NCI-H446 treated with DMSO at 0.1 percent for 48 hours (cell line): ENCODE measurements around the gene TEX48.

Experiments
- DNase-seq: peaks from one replicate; lab custom pipeline; 2025; lab: John Stamatoyannopoulos, UW

TEX48 gene, protein sequence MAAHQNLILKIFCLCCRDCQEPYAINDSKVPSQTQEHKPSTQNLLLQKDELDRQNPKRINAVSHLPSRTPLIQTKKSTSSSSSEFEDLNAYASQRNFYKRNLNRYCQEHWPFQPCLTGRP

DNA sequence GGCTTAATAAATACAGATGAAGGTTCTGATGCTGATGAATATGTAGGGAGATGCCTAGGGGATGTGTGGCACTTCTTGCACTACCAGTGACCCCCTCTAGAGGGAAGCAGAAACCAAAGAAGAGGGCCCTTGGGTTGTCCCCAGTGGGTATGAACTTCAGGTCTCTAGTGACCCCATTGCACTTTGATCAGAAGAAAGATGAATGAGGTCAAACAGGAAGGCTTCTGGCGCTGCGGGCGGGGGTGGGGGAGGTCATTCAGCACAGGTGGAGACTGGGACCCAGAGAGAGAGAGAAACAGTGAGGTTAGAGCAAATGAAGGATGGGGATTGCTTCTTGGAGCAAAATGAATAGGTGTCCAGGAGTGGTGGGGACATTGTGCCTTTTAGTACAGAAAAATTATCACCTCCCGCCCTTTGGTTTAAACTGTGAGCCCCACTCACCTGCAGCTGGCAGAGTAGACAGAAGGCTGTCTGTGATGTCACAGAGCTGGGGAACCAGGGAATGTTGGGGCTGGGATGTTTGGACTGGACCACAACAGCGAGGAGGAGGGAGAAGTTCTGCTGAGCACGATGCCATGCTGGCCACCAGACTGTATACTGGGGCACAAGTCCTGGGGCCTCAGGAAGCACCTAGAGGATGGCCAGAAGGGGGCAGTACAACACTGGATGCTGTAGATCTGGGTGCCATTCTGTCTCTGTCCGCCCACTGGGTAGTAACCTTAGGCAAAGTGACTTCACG is at the start of gene TEX48:
TEX48 (minus strand) TSS at position 599 of the 739 bp plus-strand sequence. CDS start 10,469 bp downstream, outside the sequence.
- DNase-seq, result no peak

DNA sequence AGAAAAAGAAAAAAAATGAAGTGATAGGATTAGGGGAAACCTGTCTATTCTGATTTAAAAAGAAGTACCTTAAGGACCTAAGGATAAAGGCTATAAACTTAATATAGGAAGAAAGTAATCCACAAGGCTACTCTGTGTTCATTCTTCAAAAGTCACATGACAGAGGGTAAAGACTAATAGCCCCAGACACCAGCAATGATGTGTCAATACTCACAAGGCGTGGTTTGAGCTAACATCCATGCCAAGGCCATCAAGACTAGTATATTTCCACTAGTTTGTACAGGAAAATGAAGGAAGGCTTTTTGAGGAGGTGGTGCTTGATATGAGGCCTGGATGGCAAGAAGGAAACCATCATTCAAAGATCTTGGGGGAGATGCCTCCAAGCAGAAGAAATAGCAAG is 49.7 kb upstream of the TEX48 start:
- no peak for DNase-seq

DNA sequence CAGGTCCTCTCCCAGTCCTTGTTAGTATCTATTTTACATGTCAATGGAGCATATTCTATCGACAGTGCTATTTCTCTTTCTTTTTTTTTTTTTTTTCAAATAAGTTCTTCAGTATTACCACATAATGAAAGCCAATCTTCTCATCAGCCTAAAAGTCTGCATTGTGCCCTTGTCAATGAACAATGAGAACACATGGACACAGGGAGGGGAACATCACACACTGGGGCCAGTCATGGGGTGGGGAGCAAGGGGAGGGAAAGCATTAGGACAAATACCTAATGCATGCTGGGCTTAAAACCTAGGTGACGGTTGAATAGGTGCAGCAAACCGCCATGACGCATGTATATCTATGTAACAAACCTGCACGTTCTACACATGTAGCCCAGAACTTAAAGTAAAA is 47.7 kb upstream of the TEX48 start:
- no peak for DNase-seq

DNA sequence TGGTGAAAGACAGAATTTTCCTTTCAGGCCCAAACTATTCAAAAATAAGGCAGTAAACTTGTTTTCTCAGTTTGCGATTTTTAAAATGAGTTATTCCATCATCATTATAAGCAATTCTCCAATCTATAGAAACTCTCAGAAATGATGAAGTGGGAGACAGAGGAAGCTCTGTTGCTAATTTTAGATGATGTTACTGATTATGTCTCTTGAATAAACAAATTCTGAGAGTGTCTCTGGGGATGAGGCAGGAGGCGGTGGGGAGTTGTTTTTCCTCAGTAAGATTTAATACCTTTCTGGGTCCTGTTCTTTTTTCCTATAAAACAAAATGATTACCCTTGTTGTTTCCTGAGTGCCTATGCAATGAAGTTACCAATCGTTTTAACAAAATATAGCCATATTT is 43.9 kb upstream of the TEX48 start:
- no peak for DNase-seq

DNA sequence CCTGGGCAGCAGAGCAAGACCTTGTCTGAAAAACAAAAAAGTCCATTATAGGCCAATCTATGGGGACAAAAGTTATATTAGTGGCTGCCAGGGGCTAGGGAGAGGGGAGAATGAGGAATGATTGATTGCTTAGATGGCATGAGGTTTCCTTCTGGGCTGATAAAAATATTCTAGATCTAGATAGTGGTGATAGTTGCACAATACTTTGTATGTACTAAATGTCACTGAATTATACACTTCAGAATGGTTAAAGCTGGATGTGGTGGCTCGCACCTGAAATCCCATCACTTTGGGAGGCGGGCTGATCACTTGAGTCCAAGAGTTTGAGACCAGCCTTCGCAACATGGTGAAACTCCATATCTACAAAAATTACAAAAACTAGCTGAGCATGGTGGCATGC is 42.8 kb upstream of the TEX48 start:
- no peak for DNase-seq

DNA sequence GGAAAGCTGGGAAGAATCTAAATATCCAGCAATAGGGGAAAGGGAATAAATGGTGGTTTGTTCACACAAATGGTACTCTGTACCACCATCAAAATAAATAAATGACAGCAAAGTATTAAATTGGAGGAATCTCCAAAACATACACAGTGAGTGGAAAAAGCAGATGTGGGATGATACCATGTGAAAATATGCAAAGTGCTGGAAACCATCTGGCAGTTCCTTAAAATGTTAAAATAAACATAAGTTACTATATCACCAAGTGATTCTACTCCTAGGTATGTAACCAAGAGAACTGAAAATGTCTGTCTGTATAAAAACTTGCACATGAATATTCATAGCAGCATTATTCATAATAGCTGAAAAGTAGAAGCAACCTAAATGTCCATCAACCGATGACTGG is 41.9 kb upstream of the TEX48 start:
- DNase-seq, result no peak

DNA sequence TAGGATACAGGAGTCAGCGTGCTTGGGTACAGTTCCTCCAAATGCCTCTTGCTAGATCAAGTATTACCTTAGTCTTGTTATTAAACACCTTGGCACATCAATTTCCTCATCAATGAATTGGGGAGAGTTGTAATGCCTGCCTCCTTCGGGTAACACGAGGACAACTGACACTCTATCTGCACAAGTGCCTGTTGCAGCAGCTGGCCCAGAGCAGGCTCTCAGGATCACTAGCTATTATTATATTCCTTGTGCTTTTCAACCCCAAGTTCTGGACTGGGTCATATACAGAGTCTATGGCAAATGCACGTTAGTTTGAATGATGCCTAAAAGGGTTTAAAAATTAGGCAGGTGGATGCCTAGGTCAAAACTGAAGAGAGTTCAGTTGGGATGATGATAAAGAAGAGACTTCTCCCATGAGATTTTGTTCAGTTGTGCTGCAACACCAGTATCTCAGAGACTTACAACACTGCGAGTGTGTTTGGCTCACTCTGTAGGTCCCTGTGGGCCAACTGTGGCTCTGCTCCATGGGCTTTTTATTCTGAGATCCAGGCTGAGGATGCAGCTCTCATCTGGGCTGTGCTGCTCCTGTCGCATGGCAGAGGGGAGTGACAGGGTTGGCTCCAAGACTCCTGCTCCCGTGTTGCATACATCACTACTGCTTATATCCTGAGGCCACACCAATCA is 41.1 kb upstream of the TEX48 start:
- no peak for DNase-seq

DNA sequence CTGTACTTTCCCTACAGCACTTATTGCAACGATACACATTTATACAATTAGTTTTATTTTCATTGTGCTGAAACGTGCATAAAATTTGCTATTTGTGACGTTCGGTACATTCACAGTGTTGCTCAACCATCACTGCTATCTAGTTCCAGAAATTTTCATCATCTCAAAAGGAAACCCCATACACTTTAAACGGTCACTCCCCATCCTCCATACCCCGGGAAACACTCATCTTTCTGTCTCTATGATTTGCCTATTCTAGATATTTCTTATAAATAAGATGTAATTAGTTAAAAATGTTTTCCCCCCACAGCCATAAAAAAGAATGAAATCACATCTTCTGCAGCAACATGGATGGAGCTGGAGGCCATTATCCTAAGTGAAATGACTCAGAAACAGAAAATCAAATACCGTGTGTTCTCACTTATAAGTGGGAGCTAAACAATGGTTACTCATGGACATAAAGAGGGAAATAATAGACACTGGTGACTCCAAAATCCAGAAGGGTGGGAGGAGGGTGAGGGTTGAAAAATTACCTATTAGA is 40.2 kb upstream of the TEX48 start:
- no peak for DNase-seq

DNA sequence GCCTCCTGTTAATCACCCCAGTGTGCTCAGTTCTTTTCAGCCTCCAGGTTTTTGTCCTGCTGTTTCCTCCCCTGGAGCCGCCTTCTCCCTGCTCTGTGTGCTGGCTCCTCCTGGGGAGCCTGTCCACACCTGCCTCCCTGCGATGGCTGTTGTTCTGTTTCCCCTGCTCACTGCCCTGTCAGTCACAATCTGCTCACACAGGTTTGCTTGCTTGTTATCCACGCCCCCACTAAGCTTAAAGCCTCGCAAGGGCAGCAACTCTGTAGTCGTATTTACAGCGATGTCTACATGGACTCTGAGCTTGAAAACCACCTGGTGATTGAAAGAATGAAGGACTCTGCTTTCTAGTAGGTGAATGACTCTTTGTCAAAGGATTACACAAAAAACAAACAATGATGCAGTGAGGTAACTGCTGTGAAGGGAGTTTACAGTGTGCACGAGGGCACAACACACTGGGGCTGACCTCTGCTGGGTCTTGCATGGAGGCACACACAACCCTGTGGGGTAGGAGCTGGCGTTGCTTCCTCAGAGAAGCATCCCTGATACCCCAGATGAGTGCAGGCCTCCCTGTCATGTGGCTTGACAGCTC is 39.6 kb upstream of the TEX48 start:
- no peak for DNase-seq

DNA sequence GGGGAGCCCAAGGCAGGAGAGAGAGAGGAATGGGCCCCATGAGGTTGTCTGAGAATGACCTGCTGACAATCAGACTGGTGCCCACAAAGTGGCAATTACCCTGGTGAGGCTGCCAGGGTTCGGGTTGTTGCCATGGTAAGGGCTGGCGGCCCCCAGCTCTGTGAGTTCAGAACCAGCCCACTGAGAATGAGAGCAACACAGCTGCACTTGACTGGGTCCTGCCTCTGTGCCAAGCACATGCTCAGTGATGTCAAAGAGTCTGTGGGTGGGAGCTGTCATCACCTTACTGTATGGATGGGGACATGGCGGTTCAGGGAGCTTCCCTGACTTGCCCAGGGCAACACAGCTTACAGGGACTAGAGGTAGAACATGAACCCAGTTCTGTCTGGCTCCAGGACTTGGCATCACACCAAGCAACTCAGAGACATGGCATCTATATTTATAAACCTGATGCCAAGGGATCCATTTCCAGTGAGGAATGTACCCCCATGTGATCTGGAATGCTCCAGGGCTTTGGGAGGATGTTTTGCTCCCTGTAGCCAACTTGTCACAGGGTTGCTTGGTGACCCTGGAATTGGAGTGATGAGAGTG is 38.2 kb upstream of the TEX48 start:
- DNase-seq, result no peak

DNA sequence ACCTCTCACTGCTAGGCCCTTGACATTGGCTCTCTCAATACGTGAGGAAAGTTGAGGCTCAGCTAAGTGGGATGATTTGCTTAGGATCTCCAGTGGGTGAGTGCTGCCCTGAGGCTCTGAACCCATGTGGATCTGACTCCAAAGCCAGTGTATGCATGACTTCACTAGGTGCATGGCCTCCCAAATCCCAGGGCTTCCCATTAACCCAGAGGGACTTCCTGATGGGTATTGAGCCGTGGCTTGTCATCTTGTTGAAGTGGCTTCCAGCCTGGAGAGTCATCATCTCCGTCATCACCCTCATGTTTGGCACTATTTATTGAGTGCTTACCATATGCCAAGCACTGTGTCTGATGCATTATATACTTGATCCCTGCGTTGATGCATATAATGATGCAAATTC is 37.3 kb upstream of the TEX48 start:
- DNase-seq, result no peak

DNA sequence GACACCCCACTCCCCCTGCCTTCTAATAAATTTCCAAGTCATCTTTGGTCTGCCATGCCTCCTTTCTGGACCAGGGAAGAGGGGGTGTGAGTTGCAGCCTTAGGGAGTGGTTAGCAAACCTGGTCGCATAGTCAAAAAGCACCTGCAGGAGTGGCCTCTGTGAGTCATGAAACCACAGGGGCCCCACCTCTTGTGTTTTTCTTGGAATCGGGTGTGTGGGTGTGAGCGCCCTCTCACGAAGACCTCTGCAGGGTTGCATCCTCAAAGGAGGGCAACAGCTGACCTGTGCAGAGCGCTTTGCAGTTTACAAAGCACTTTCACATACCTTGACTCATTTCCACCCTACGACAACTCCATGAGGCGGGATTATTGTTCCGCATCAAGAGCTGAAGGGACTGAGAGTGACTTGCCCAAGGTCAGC is 36.8 kb upstream of the TEX48 start:
- no peak for DNase-seq

DNA sequence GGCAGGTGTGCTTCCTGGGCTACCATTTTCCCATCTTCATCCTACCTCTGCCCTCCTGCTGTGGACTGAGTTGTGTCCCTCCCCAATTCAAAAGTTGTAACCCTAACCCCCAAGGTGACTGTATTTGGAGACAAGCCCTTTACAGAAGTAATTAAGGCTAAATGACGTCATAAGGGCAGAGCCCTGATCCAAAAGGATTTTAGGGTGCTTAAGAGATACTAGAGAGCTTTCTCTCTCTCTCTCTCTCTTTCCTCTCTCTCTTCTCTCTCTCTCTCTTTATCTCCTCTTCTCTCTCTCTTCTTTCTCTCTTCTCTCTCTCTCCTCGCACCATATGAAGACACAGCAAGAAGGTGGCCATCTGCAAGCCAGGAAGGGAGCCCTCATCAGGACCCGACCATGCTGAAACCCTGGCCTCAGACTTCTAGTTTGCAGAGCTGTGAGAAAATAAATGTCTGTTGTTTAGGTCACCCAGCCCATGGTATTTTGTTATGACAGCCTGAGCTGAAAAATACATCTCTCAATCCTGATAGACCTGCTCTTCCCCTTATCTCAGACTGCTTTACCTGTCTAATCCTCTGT is 36.0 kb upstream of the TEX48 start:
- DNase-seq, result no peak

DNA sequence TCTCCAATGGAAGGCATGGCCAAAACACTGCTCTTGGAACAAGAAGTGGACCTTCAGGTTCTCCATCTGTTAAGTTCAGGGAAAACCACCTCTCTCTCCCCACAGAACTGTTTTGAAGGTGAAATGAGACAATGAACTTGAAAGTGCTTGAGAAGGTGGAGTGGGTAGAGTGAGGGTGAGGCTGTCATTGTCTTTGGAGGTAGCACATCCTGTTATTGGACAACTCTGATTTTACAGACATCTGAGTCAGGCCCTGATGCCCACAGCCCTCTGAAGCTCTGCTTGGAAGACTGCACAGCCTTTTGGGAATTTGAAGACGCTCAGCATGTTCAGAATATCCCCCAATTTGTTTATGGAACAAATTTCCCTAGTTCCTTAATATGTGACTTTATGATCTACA is 27.6 kb upstream of the TEX48 start:
- no peak for DNase-seq

DNA sequence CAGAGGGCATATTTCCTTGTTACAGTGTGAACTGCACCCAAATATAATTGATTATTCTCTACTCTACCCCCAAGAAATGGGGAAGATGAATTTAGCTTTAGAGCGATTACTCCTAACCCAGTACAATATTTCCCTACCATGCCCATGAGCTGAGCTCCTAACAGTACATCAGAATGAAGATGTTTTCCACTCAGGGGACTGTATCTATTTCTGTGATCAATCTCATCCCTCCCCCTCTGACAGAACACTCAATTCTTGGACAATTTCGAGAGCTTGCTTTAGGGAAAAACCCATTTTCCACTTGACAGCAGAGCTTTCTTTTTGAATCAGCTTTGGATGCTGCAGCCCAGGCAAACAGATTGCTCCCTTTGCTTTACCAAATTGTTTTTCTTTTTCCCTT is 24.7 kb upstream of the TEX48 start:
- no peak for DNase-seq

DNA sequence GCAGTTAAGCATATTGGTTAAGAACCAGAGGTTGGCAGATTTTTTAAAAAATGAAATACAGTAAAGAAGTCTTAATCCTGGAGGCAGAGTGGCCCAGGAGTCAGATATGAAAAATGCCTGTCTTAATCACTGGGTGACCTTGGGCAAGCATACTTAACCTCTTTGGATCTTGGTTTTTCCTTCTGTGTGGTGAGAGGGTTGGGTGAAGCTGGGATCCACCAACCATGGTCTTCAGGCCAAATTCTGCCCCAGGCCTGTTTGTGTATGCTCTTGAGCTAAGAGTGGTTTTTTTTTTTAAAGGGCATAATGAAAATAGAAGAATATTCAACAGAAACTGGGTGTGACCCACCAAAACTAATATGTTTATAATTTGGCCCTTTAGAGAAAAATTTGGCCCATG is 20.0 kb upstream of the TEX48 start:
- DNase-seq, result no peak

DNA sequence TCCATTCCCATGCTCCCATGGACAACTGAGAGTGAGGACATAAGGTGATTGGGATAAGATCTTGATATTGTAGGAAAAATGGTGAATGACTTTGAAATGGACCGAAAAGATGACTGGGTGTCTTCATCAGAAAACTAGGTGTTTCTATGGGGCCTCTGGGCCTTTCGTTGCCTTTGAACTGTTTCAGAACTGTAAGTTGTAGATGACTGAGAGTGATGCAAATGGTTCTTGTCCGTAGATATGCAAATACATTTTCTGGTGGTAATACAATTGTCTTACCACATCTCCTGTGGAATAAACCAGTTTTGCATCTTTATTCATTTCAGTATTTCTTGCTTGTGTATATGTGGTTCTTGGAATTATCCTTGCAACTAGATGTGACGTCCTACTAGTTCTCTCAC is 16.0 kb upstream of the TEX48 start:
- no peak for DNase-seq

DNA sequence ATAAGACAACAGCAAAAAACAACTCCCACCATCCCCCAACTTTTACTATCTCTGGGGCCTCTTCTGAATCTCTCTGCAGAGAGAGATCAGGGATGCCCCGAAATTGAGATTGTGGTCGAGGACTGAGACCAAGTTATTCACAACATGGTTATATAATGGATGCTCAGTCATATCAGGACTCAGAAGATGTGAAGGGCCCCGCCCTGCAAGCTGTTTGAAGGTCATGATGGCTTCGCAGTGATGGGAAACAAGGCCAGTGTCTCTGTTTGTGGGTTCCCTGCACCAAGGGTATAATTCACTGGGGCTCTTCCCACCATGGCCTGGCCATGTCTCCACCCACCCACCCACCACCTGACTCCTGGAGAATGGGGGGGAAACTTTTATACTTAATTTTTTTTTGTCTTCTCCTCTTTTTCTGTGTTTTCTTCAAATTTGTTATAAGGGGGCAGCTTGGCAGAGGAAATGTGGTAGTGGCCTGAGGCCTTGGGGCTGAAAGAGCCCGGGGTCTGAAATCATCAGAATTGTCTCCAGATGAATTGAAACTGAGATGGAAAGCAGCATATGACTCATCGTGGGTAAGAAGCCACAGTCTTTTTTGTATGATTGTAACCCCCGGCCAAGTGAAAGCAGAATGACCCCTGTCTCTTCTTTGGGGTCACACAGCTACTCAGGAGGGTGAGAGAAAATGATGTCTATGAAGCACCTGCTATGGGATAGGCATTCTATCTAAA is 15.0 kb upstream of the TEX48 start:
- no peak for DNase-seq

DNA sequence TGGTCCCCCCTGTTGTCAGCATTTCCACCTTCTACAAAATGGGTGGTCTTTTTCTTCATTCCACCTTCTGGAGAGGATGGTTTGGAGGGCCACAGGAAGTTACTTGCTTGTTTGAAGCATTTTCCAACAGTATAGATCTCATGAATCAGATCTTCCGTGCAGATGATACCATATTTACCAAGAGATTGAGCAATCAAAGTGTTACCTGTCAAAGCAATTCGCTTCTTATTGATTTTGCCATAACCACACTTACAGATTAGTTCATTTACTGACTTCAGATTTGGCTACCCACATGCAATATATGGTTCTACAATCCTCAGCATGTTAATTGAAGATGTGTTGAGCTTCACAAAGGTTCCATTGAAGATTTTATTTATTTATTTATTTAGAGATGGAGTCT is 14.0 kb upstream of the TEX48 start:
- no peak for DNase-seq

DNA sequence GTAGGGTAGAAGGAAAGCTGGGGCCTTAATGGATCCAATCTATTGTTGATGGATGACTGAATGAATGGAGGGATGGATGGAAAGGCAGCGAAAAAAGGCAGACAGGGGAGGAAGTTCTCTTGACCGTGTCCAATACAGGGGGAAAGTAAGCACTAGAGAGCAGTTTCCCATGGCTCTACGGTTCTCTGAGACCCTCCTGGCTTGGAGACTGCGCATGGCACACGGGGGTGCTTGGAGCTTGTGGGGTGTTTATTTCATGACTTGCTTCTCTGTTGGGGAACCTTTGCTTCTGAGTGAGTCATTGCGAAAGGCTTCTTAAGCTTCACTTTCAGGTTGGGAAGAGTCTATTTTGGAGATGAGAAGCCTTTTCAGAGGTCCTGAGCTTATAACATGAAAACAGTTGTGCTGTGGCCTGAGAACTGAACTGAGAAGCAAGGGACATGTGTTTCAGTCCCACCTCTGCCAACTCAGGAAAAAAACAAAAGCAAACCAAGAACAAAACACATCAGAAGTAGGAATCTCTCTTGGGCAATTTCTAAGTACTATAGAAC is 12.8 kb upstream of the TEX48 start:
- DNase-seq, result no peak

DNA sequence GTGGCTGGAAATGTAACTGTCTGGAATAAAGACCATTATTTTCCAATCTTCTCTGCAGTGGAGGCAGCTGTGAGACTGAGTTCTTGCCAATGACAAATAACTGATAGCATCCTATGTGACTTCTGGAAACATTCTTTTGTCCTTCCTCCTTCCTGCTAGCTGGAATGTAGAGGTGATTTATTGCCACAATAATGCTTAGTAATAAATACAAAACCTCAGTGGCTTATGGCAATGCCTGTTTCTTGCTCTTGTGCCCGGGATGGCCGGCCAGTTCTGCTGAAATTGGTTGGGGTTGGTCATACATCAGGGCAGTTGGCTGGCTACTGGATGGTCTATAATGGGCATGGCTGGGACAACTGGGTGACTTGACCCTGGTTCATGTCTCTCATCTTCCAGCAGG is 12.2 kb upstream of the TEX48 start:
- no peak for DNase-seq
